ENCODE measurements around the gene PEPD. TPM values are rescaled to one million over a fixed set of nuclear protein-coding genes. Genes with fewer than 3 reads are reported as not detected.

The PEPD gene
- total and polyA plus RNA-seq, 2 of the 4 experiments (the other 2 are of a cell fraction) = 36.7 to 88.4 TPM

GRCh38 chr19:33393286-33394005 is 128.1 kb downstream of the PEPD start:
- no peak for TF ChIP-seq BHLHE40 (IDR thresholded peaks at IDR 0.05; ENCODE audit: low read depth, low read length)
- TF ChIP-seq MXI1 (IDR thresholded peaks at IDR 0.05; ENCODE audit: borderline replicate concordance, low read depth, low read length) = no peak
- no peak for TF ChIP-seq SMC3 (IDR thresholded peaks at IDR 0.05; ENCODE audit: low read depth, low read length)
- TF ChIP-seq CEBPB (IDR thresholded peaks at IDR 0.05; ENCODE audit: low read depth, low read length) = no peak
- no peak overlapping the region for H3K14ac ChIP-seq (replicated peaks; ENCODE audit: low read depth, low read length)
- peaks cover 49% of the 10 kb centered on the region for H4K20me1 ChIP-seq (ENCODE audit: insufficient read depth, low read length)
- no peak overlapping the region for H3K27ac ChIP-seq (ENCODE audit: insufficient read depth, low read length)
- H4K91ac ChIP-seq (ENCODE audit: insufficient read depth, low read depth, low read length) = no peak overlapping the region; the same call in 1 of the 2 replicates
- H3K9me1 ChIP-seq (ENCODE audit: insufficient read depth, low read length) = peaks cover 6% of the 10 kb centered on the region; the same call in 1 of the 2 replicates
- BruUV-seq (replicated peaks) = no TSS peak
- CTCF ChIA-PET = interaction anchor here (0.6 kb wide), 1 partner anchor 20 kb away, joined by 3 read pairs; the partner anchor contains the start of gene CEBPG
- no peak overlapping the region for H3K9ac ChIP-seq (ENCODE audit: low read depth, low read length)
- peak overlapping the region; percentile 78; the same call in 1 of the 2 replicates for H2AK5ac ChIP-seq (ENCODE audit: low read depth, low read length)
- no peak overlapping the region for H2BK20ac ChIP-seq (ENCODE audit: low read depth, low read length)
- no peak for ATAC-seq (ENCODE audit: low read depth)
- dilution Hi-C loops (cut with HindIII; ENCODE audit: low sequenced_read_pairs, unreplicated experiment) = no loop called here
- no peak overlapping the region for H3K18ac ChIP-seq (ENCODE audit: low read depth, low read length)
- H3K36me3 ChIP-seq (ENCODE audit: control insufficient read depth, insufficient read depth, low read length) = peaks cover 1% of the 10 kb centered on the region; the same call in 1 of the 2 replicates
- intact Hi-C loops (cut with micrococcal nuclease) = no loop called here
- H2BK15ac ChIP-seq (ENCODE audit: low read depth, low read length) = no peak overlapping the region
- H3K4ac ChIP-seq (ENCODE audit: low read depth, low read length) = no peak overlapping the region
- no peak overlapping the region for H2BK5ac ChIP-seq (ENCODE audit: low read depth, low read length, poor library complexity, severe bottlenecking)
- H4K8ac ChIP-seq (ENCODE audit: low read depth in 2 of 2, low read length in 2 of 2) = no peak overlapping the region; a peak in 1 of 4 replicates
- H3K4me3 ChIP-seq (ENCODE audit: insufficient read depth, low read depth, low read length) = no peak overlapping the region
- no peak overlapping the region for H2AK9ac ChIP-seq (replicated peaks; ENCODE audit: low read depth, low read length, poor library complexity)
- H3K79me1 ChIP-seq (ENCODE audit: low read depth in 1 of 2, low read length in 2 of 2) = peaks cover 0 to 24% of the 10 kb centered on the region in 2 experiments; a peak in 1 of 4 replicates
- H3K23ac ChIP-seq (ENCODE audit: low read depth, low read length) = no peak overlapping the region
- H3K4me1 ChIP-seq (ENCODE audit: control insufficient read depth, insufficient read depth, low read length) = peaks cover 28% of the 10 kb centered on the region
- POLR2A ChIA-PET (ENCODE audit: unreplicated experiment) = no interaction called here
- no peak for DNase-seq
- H3K9me3 ChIP-seq (ENCODE audit: control insufficient read depth, insufficient read depth, low read length) = no peaks in the 10 kb centered on the region
- in situ Hi-C loops (cut with MboI; ENCODE audit: low sequenced_read_pairs) = no loop called here
- no peak overlapping the region for H2AFZ ChIP-seq (replicated peaks; ENCODE audit: low read length, poor library complexity)
- H3K27me3 ChIP-seq (ENCODE audit: control insufficient read depth, insufficient read depth, low read length) = no peaks in the 10 kb centered on the region
- no peak overlapping the region for H2BK120ac ChIP-seq (ENCODE audit: low read depth, low read length)
- no peak overlapping the region for H3K56ac ChIP-seq (ENCODE audit: extremely low read depth, insufficient read depth, low read length)
- 75% methylated on average over 8 of the region's 21 CpGs; no CpG with 5 or more reads in 1 of the 2 experiments for WGBS, 2 experiments (ENCODE audit: extremely low coverage in 2 of 2, insufficient read length in 1 of 2)
- H4K5ac ChIP-seq (ENCODE audit: low read depth, low read length) = no peak overlapping the region
- no peak overlapping the region for H3K4me2 ChIP-seq (ENCODE audit: low read depth, low read length)
